ENCODE results near the gene PPP6R1.

Gene PPP6R1

GRCh38 chr19:55283548-55284377 is 24.9 kb upstream of the PPP6R1 start, which contains the start of gene BRSK1:
BRSK1 (plus strand) TSS chr19:55283997; CDS start chr19:55284443, 446 bp downstream.
- DNase-seq (ENCODE audit: low spot score) = peak; percentile 42

- DNase-seq (ENCODE audit: low spot score) = peak; percentile 96
Measured at GRCh38 chr19:55279770-55280643, 21.2 kb upstream of the PPP6R1 start, which contains the start of gene HSPBP1. HSPBP1 (minus strand) TSS chr19:55280110; CDS start chr19:55279608, 502 bp downstream.

GRCh38 chr19:55279340-55279739 is 20.5 kb upstream of the PPP6R1 start:
- no peak for DNase-seq (ENCODE audit: low spot score)

GRCh38 chr19:55278391-55279135 is 19.7 kb upstream of the PPP6R1 start:
- DNase-seq (ENCODE audit: low spot score) = no peak

GRCh38 chr19:55277494-55277893 is 18.7 kb upstream of the PPP6R1 start:
- DNase-seq (ENCODE audit: low spot score) = no peak

GRCh38 chr19:55276720-55277430 is 18.1 kb upstream of the PPP6R1 start:
- DNase-seq (ENCODE audit: low spot score) = no peak

GRCh38 chr19:55275851-55276719 is 17.3 kb upstream of the PPP6R1 start:
- peak; percentile 39 for DNase-seq (ENCODE audit: low spot score)

- DNase-seq (ENCODE audit: low spot score) = no peak
Measured at GRCh38 chr19:55273978-55274707, 15.3 kb upstream of the PPP6R1 start.

- DNase-seq (ENCODE audit: low spot score) = no peak
Measured at GRCh38 chr19:55272142-55272541, 13.3 kb upstream of the PPP6R1 start.

GRCh38 chr19:55270172-55270942 is 11.5 kb upstream of the PPP6R1 start:
- DNase-seq (ENCODE audit: low spot score) = no peak

- no peak for DNase-seq (ENCODE audit: low spot score)
Measured at GRCh38 chr19:55269299-55269698, 10.5 kb upstream of the PPP6R1 start.

- no peak for DNase-seq (ENCODE audit: low spot score)
Measured at GRCh38 chr19:55266840-55267239, 8.0 kb upstream of the PPP6R1 start.

GRCh38 chr19:55266404-55266803 is 7.6 kb upstream of the PPP6R1 start:
- no peak for DNase-seq (ENCODE audit: low spot score)

GRCh38 chr19:55265723-55266386 is 7.0 kb upstream of the PPP6R1 start:
- no peak for DNase-seq (ENCODE audit: low spot score)

GRCh38 chr19:55265173-55265572 is 6.4 kb upstream of the PPP6R1 start:
- DNase-seq (ENCODE audit: low spot score) = no peak

GRCh38 chr19:55264531-55264930 is 5.7 kb upstream of the PPP6R1 start:
- DNase-seq (ENCODE audit: low spot score) = no peak

GRCh38 chr19:55262359-55262758 is 3.5 kb upstream of the PPP6R1 start:
- DNase-seq (ENCODE audit: low spot score) = no peak

- no peak for DNase-seq (ENCODE audit: low spot score)
Measured at GRCh38 chr19:55261671-55262126, 2.9 kb upstream of the PPP6R1 start.

All from CD4-positive, alpha-beta T cell treated with Interleukin-15 for 4 hours (primary cell).